Endothelial cell of umbilical vein (primary cell): ENCODE measurements around the gene SH3GL1. TPM values are rescaled to one million over a fixed set of nuclear protein-coding genes. Genes with fewer than 3 reads are reported as not detected.

Source experiments
- BruUV-seq: library from RNA; stranded (reverse); fragments of 400-500 nt; replicated peaks from 2 replicates; lab custom pipeline; 2021; lab: Mats Ljungman, UMichigan
- CTCF ChIA-PET: fragments of 300-600, 350-600 bp; sonication (Branson Sonifier 250); formaldehyde crosslinking; loops from one replicate; lab custom pipeline; 2021; ENCODE audit warnings: antibody characterized with exemption, inconsistent platforms; lab: Charles Lee
- POLR2A ChIA-PET: fragments of 300-600, 350-600 bp; sonication (Branson Sonifier 250); formaldehyde crosslinking; loops from one replicate; lab custom pipeline; 2021; ENCODE audit warnings: antibody characterized with exemption, inconsistent platforms; lab: Charles Lee
- DNase-seq: peaks from one replicate; pipeline ENCODE4 v3.0.0-alpha.2; 2011; ENCODE audit warnings: low read depth, low spot score
- FAIRE-seq: peaks from 2 replicates; lab custom pipeline; 2011; peaks lifted over from hg19 to GRCh38; lab: Jason Lieb, UNC
- H2AFZ ChIP-seq: 2 replicates; pipeline ENCODE4 v1.6.0; 2012; ENCODE audit warnings: low read depth, low read length, control low read depth, inconsistent platforms
- H3K27ac ChIP-seq: 2 replicates; pipeline ENCODE4 v1.5.1; 2011; ENCODE audit warnings: low read depth, mild to moderate bottlenecking, control low read depth, low read length, moderate library complexity; ENCODE audit not compliant: insufficient read depth
- H3K27me3 ChIP-seq, 2 experiments: 2 replicates each; pipeline versions ENCODE4 v1.6.0 to v1.6.1; 2011; ENCODE audit warnings: low read length in 2 of 2, mixed read lengths in 1 of 2; ENCODE audit not compliant: control insufficient read depth in 2 of 2, insufficient read depth in 2 of 2
- H3K36me3 ChIP-seq, 2 experiments: 2 replicates in 1 of 2; 3 replicates in 1 of 2; pipeline ENCODE4 v1.5.1; 2011; ENCODE audit warnings: low read length in 2 of 2, mild to moderate bottlenecking in 1 of 2, moderate library complexity in 1 of 2; ENCODE audit not compliant: control insufficient read depth in 2 of 2, insufficient read depth in 2 of 2; ENCODE audit errors: extremely low read depth in 1 of 2
- H3K4me1 ChIP-seq: 3 replicates; pipeline ENCODE4 v1.5.1; 2011; ENCODE audit warnings: mild to moderate bottlenecking, low read length; ENCODE audit not compliant: control insufficient read depth, insufficient read depth; ENCODE audit errors: extremely low read depth
- H3K4me2 ChIP-seq: 2 replicates; pipeline ENCODE4 v1.6.1; 2011; ENCODE audit warnings: low read length, control low read depth, mixed read lengths; ENCODE audit not compliant: insufficient read depth
- H3K4me3 ChIP-seq, 3 experiments: fragments of 200-600 bp in 1 of 3; sonication (generic), shearing (Covaris generic) in 1 of 3; replicated peaks in 1 of 3; 2 replicates each; pipeline ENCODE4 v1.5.1; 2011 to 2016; ENCODE audit warnings: control low read depth in 3 of 3, low read length in 3 of 3, mild to moderate bottlenecking in 2 of 3, inconsistent platforms in 1 of 3, low read depth in 1 of 3, moderate library complexity in 1 of 3; ENCODE audit not compliant: insufficient read depth in 1 of 3
- H3K79me2 ChIP-seq: 2 replicates; pipeline ENCODE4 v1.6.0; 2012; ENCODE audit warnings: low read length, inconsistent platforms; ENCODE audit not compliant: control insufficient read depth, insufficient read depth
- H3K9ac ChIP-seq: replicated peaks from 2 replicates; pipeline ENCODE3; 2011; ENCODE audit warnings: low read length, control low read depth; ENCODE audit not compliant: insufficient read depth; ENCODE audit errors: extremely low read depth
- H3K9me1 ChIP-seq: replicated peaks from 3 replicates; pipeline ENCODE4 v1.6.0; 2011; ENCODE audit warnings: mild to moderate bottlenecking, low read length; ENCODE audit not compliant: control insufficient read depth, insufficient read depth; ENCODE audit errors: extremely low read depth
- H3K9me3 ChIP-seq: replicated peaks from 2 replicates; pipeline ENCODE4 v1.5.1; 2012; ENCODE audit warnings: low read length, inconsistent platforms; ENCODE audit not compliant: control insufficient read depth, insufficient read depth
- H4K20me1 ChIP-seq: replicated peaks from 2 replicates; pipeline ENCODE3; 2011; ENCODE audit warnings: mild to moderate bottlenecking, low read length; ENCODE audit not compliant: control insufficient read depth, insufficient read depth; ENCODE audit errors: extremely low read depth
- EZH2 ChIP-seq: IDR thresholded peaks from 2 replicates; pipeline ENCODE4 v1.6.1; 2012; ENCODE audit warnings: borderline replicate concordance, low read depth, mild to moderate bottlenecking, moderate library complexity, low read length, inconsistent platforms; ENCODE audit not compliant: severe bottlenecking
- FOS ChIP-seq: IDR thresholded peaks from 2 replicates; pipeline ENCODE4 v1.6.1; 2011; ENCODE audit warnings: mild to moderate bottlenecking, low read length, moderate library complexity, borderline replicate concordance; ENCODE audit not compliant: insufficient read depth
- GATA2 ChIP-seq: IDR thresholded peaks from 2 replicates; pipeline ENCODE4 v1.7.0; 2011; ENCODE audit warnings: low read depth, mild to moderate bottlenecking, moderate library complexity, mixed read lengths, low read length; ENCODE audit not compliant: insufficient read length, insufficient read depth
- JUN ChIP-seq: IDR thresholded peaks from 2 replicates; pipeline ENCODE4 v1.6.1; 2011; ENCODE audit warnings: borderline replicate concordance, low read depth; ENCODE audit not compliant: insufficient read length, insufficient read depth
- MYC ChIP-seq: IDR thresholded peaks from one replicate; pipeline ENCODE4 v1.6.1; 2011; ENCODE audit warnings: mild to moderate bottlenecking, low read depth, low read length
- POLR2A ChIP-seq: IDR thresholded peaks from 2 replicates; pipeline ENCODE4 v1.6.1; 2012; ENCODE audit warnings: low read depth, mild to moderate bottlenecking, control low read depth, low read length
- POLR2AphosphoS5 ChIP-seq: IDR thresholded peaks from 2 replicates; pipeline ENCODE4 v1.6.1; 2012; ENCODE audit warnings: low read depth, mild to moderate bottlenecking, control low read depth, low read length, moderate library complexity; ENCODE audit not compliant: insufficient read depth
- dilution Hi-C: fragments of 300-500 bp; cut with MboI; formaldehyde crosslinking; loops from one replicate; pipeline ENCODE4 v1.15.0; 2019; ENCODE audit warnings: low sequenced_read_pairs; ENCODE audit not compliant: extremely low pct_ligation_motif_present
- intact Hi-C: fragments of 100-400 bp; cut with micrococcal nuclease; formaldehyde crosslinking; loops from one replicate; pipeline ENCODE4 v1.10.0; 2022
- polyA plus RNA-seq, 4 experiments: library from polyadenylated mRNA; depleted of rRNA in 3 of 4; stranded (reverse) in 3 of 4; unstranded in 1 of 4; fragments of >200 nt; gene quantifications; 2 replicates each; pipeline versions ENCODE4 v1.2.1 to v1.2.3, GENCODE V29; 2011 to 2012; ENCODE audit warnings: missing spikeins in 1 of 4
- total RNA-seq: library from RNA; stranded (reverse); gene quantifications from 2 replicates; pipeline ENCODE4 v1.2.3, GENCODE V29; 2021
- TF ChIP-seq, protein P1 (sequence below): IDR thresholded peaks from 2 replicates; pipeline ENCODE4 v1.6.1; 2011; ENCODE audit not compliant: insufficient read depth, insufficient read length
- TF ChIP-seq, protein P2 (sequence below), 2 donors: IDR thresholded peaks; 1 replicate in 1 of 2; 2 replicates in 1 of 2; pipeline ENCODE4 v1.5.1; 2011; ENCODE audit warnings: low read length in 2 of 2, mild to moderate bottlenecking in 2 of 2, moderate library complexity in 2 of 2, control low read depth in 1 of 2, inconsistent platforms in 1 of 2, low read depth in 1 of 2; ENCODE audit not compliant: insufficient read depth in 1 of 2; ENCODE audit errors: extremely low read depth in 1 of 2

SH3GL1 gene
- total and polyA plus RNA-seq, 2 donors (not counting 3 experiments of a cell fraction or from before 2014, with no cell fraction given): 143 to 145 TPM

DNA sequence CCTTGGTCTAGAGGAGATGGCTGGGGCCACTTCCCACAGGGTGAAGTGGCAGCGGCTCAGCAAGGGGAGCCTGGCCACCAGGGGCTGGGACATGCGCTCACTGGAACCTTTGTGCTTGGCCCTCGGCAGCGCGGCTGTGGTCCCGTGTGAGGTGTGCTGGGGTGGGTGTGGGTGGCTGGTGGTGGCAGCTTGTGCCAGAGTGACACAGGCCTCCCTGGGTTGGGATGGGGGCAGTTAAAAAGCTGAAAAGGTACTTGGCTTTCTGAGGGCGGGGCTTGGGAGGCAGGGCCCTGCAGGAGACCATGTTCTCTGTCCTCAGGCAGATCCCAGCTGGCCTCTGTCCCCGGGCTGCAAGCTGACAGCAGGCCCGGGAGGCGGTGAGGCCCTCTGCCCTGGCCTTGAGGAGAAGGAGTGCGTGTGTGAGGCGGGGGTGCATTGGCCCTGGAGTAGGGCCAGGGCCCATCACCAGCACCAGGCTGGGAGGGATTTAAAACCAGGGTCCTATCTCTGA is 39.7 kb downstream of the SH3GL1 start:
- Histone ChIP-seq H3K27me3 (no peaks in the 10 kb centered on the region), H3K4me2 (no peak overlapping the region), H3K4me1 (no peaks in the 10 kb centered on the region), H2AFZ (no peak overlapping the region), H4K20me1 (no peaks in the 10 kb centered on the region), H3K36me3 (peaks cover 5 to 62% of the 10 kb centered on the region in 2 experiments), H3K9me3 (no peaks in the 10 kb centered on the region), H3K4me3 (no peak overlapping the region), H3K9me1 (no peaks in the 10 kb centered on the region), H3K9ac (no peak overlapping the region), H3K27ac (no peak overlapping the region), H3K79me2 (no peaks in the 10 kb centered on the region)
- POLR2A ChIA-PET: no interaction called here
- TF ChIP-seq EZH2: no peak
- TF ChIP-seq POLR2A: no peak
- TF ChIP-seq, protein P1, sequence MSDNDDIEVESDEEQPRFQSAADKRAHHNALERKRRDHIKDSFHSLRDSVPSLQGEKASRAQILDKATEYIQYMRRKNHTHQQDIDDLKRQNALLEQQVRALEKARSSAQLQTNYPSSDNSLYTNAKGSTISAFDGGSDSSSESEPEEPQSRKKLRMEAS: no peak
- no peak for TF ChIP-seq MYC
- TF ChIP-seq POLR2AphosphoS5: no peak
- TF ChIP-seq JUN: no peak
- TF ChIP-seq FOS: no peak
- no peak for TF ChIP-seq GATA2
- TF ChIP-seq, protein P2, sequence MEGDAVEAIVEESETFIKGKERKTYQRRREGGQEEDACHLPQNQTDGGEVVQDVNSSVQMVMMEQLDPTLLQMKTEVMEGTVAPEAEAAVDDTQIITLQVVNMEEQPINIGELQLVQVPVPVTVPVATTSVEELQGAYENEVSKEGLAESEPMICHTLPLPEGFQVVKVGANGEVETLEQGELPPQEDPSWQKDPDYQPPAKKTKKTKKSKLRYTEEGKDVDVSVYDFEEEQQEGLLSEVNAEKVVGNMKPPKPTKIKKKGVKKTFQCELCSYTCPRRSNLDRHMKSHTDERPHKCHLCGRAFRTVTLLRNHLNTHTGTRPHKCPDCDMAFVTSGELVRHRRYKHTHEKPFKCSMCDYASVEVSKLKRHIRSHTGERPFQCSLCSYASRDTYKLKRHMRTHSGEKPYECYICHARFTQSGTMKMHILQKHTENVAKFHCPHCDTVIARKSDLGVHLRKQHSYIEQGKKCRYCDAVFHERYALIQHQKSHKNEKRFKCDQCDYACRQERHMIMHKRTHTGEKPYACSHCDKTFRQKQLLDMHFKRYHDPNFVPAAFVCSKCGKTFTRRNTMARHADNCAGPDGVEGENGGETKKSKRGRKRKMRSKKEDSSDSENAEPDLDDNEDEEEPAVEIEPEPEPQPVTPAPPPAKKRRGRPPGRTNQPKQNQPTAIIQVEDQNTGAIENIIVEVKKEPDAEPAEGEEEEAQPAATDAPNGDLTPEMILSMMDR (IDR thresholded peaks at IDR 0.05; ENCODE audit: extremely low read depth in 1 of 2, insufficient read depth in 1 of 2, low read depth in 1 of 2, low read length in 2 of 2): no peak
- FAIRE-seq (no peak), DNase-seq (no peak)
- CTCF ChIA-PET: no interaction called here
- dilution Hi-C loops: loop anchor here (10.0 kb wide), 1 partner anchor 54 kb away; no protein-coding TSS in a partner anchor
- intact Hi-C loops: no loop called here
- TSS peak; percentile 78 for BruUV-seq
